Body of pancreas (tissue), 4 donors: ENCODE data around the gene IQCC.

Source experiments
- POLR2A ChIP-seq, 3 donors: fragments of 450-650 bp; IDR thresholded peaks; one replicate each; pipeline ENCODE4 v1.6.1; 2016; ENCODE audit warnings: antibody characterized with exemption in 3 of 3, mild to moderate bottlenecking in 2 of 3
- TF ChIP-seq, protein P1 (sequence below), 7 experiments: fragments of 450-650 bp in 4 of 7; fragments of 200-600 bp in 3 of 7; sonication (generic) in 3 of 7; IDR thresholded peaks; one replicate each; pipeline ENCODE4 v1.5.1; 2016 to 2019; ENCODE audit warnings: antibody characterized with exemption in 7 of 7

DNA sequence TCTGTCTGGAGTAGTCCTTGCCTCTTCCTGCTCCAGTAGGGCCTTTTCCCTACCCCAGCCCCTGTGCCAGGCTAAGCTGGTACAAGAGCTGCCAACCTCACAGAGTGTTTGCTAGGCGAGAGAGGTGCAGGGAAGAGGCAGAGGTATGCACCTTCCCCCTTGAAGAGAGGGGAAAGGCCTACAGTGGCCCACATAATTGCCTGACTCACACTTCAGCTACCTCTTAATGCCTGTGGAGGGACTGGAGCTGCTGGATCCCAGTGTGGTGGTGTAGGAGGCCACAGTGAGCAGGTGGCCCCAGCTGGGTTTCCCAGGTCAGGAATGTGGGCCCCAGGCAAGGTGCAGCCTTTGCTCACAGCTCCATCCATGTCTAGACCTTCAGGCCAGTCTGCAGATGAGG lies 8.4 kb upstream of the IQCC start:
- TF ChIP-seq, protein P1, sequence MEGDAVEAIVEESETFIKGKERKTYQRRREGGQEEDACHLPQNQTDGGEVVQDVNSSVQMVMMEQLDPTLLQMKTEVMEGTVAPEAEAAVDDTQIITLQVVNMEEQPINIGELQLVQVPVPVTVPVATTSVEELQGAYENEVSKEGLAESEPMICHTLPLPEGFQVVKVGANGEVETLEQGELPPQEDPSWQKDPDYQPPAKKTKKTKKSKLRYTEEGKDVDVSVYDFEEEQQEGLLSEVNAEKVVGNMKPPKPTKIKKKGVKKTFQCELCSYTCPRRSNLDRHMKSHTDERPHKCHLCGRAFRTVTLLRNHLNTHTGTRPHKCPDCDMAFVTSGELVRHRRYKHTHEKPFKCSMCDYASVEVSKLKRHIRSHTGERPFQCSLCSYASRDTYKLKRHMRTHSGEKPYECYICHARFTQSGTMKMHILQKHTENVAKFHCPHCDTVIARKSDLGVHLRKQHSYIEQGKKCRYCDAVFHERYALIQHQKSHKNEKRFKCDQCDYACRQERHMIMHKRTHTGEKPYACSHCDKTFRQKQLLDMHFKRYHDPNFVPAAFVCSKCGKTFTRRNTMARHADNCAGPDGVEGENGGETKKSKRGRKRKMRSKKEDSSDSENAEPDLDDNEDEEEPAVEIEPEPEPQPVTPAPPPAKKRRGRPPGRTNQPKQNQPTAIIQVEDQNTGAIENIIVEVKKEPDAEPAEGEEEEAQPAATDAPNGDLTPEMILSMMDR (IDR thresholded peaks at IDR 0.05): no peak
- no peak for TF ChIP-seq POLR2A (IDR thresholded peaks at IDR 0.05)
